ENCODE data around the gene KDM2B.

DNA sequence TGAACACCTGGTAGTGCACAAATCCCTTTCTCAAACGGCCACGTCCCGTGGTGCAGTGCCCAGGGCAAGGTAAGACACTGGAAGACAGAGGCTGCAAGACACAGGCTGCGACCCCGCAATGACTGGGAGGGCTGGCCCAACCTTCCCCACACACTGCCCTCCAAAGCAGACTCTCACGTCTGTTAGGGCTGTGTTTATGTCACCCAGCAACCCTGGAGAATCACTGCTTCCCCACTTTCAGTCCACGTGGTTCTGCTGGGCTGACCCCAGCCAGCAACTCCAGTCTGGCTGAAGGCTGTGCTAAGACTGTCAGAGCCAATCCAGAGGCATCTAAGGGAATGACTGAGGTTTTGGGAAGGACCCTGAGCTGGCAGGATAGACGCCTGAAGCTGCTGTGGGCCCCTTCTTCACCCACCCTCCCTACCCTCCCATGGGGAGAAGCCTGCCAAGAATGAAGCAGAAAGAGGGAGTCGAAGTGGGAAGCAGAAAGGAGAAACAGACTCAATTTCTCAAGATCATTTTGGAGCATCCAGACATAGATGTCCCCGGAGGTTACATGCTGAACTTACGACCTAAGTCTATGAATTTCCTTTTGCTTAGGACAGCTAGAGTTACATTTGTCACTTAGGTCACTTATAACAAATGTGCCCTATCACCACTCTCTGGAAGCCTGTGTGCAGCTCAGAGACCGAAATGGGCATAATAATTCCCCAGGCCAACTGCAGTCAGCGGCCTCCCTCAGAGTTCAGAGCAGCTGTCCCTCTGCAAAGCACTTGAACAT, 11.7 kb downstream of the KDM2B start:
- TF ChIP-seq POLR2AphosphoS5 (IDR thresholded peaks at IDR 0.05; ENCODE audit: borderline replicate concordance, low read depth, low read length) (no peak), EZH2 (IDR thresholded peaks at IDR 0.05) (no peak), FOXP2 (optimal IDR thresholded peaks at IDR 0.05; ENCODE audit: control extremely low read depth, extremely low read length, insufficient read depth) (no peak)

All from SK-N-MC (cell line).